Esophagus (tissue), 2 donors: ENCODE measurements around the gene CSNK1G2. TPM values are rescaled to one million over a fixed set of nuclear protein-coding genes. Genes with fewer than 3 reads are reported as not detected.

ENCODE experiments used
- H3K27ac ChIP-seq, 2 donors: one replicate each; pipeline ENCODE4 v1.5.1; 2013; ENCODE audit warnings: low read depth in 2 of 2, mild to moderate bottlenecking in 2 of 2, inconsistent platforms in 1 of 2, low read length in 1 of 2, moderate library complexity in 1 of 2
- H3K27me3 ChIP-seq, 2 donors: one replicate each; pipeline ENCODE4 v1.6.1; 2013; ENCODE audit warnings: low read length in 2 of 2, control low read depth in 1 of 2, mild to moderate bottlenecking in 1 of 2; ENCODE audit not compliant: insufficient read depth in 2 of 2, control insufficient read depth in 1 of 2
- H3K36me3 ChIP-seq, 2 donors: one replicate each; pipeline ENCODE4 v1.6.1; 2013; ENCODE audit warnings: low read length in 1 of 2; ENCODE audit not compliant: control insufficient read depth in 2 of 2, insufficient read depth in 2 of 2
- H3K4me1 ChIP-seq, 2 donors: one replicate each; pipeline ENCODE4 v1.6.1; 2013; ENCODE audit warnings: low read length in 1 of 2; ENCODE audit not compliant: control insufficient read depth in 2 of 2, insufficient read depth in 2 of 2
- H3K4me3 ChIP-seq, 2 donors: one replicate each; pipeline ENCODE4 v1.5.1; 2013; ENCODE audit warnings: low read length in 2 of 2, mild to moderate bottlenecking in 2 of 2, low read depth in 1 of 2, moderate library complexity in 1 of 2
- H3K9me3 ChIP-seq, 2 donors: one replicate each; pipeline ENCODE4 v1.6.1; 2013; ENCODE audit warnings: mild to moderate bottlenecking in 2 of 2, low read depth in 1 of 2, low read length in 1 of 2, moderate library complexity in 1 of 2; ENCODE audit not compliant: control insufficient read depth in 2 of 2, insufficient read depth in 1 of 2
- WGBS, 2 donors: extraction: QIAGEN DNeasy Blood & Tissue Kit; methylation state at CpG; one replicate each; pipeline ENCODE4 v1.1.7; 2013; 5-methylcytosine and 5-hydroxymethylcytosine counted together
- polyA plus RNA-seq, 2 donors: library from polyadenylated mRNA; stranded (reverse); fragments of 200-250 nt; gene quantifications; one replicate each; pipeline ENCODE4 v1.2.3, GENCODE V29; 2013
- donor health status: healthy with polysubstance abuse.
- donor health status: Bipolar disorder and iron deficiency.

CSNK1G2 gene
- polyA plus RNA-seq, 2 donors = 59.9 to 63.7 TPM

DNA sequence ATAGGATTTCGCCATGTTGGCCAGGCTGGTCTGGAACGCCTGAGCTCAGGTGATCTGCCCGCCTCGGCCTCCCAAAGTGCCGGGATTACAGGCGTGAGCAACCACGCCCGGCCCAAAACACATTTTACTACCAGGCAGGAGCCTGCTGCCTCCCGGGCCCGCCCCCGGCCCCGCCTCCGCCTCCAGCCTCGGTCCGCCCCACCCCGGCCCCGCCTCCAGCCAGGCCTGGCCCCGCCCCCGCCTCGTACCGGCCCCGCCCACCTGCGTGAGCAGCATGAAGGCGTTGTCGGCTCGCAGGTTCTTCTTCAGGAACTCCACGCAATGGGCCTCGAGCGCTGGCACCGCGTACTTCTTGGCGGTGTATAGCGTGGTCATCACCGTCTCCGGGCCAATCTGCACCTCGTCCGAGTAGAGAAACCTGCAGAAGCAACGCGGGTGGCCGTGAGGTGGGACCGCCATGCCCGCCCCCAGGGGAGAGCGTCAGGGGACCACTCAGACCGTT is 51.8 kb downstream of the CSNK1G2 start:
- 84 to 88% methylated on average over 43 to 44 of the region's 44 CpGs for WGBS, 2 donors
- Histone ChIP-seq H3K36me3 (peaks cover 8 to 36% of the 10 kb centered on the region in 2 donors), H3K27me3 (no peaks in the 10 kb centered on the region), H3K4me1 (no peaks in the 10 kb centered on the region), H3K4me3 (no peak overlapping the region), H3K27ac (no peak overlapping the region), H3K9me3 (no peaks in the 10 kb centered on the region)

DNA sequence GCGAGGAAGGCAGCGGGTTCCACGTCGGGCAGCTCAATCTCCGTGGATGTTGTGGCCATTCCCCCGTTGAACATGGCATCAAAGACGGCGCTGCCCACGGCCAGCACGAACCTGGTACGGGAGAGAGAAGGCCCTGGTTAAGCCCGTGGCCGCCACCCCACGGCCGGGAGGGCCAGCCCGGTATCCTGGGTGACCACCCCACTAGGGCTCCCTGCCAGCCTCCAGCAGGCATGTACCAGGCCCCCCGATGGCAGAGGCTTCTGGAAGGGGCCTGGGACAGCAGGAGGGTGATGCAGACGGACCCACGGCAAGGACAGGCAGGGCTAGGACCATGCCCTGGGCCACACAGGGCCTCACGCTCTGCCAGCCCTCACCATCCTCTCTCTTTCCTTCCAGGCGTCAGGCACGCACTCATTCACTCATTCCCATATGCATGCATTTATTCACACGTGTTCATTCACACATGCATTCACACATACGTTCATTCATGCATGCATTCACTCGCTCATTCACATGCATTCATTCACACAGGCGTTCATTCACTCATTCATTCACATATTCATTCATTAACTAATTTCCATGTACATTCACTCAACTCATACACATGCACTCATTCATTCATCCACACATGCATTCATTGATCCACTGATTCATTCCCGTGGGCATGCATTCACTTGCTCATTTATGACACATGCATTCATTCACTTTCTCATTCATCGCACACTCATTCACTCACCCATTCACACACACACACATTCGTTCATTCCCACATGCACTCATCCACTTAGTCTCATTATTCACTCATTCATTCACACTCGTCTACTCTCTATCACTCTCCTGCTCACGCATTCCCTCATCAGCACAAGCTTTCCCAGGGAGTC is 56.6 kb downstream of the CSNK1G2 start:
- H3K27ac ChIP-seq = no peak overlapping the region
- H3K36me3 ChIP-seq = peaks cover 3 to 28% of the 10 kb centered on the region in 2 donors
- H3K27me3 ChIP-seq = no peaks in the 10 kb centered on the region
- 89 to 91% methylated on average over 31 of the region's 31 CpGs for WGBS, 2 donors
- H3K4me3 ChIP-seq = no peak overlapping the region
- no peaks in the 10 kb centered on the region for H3K9me3 ChIP-seq
- H3K4me1 ChIP-seq = peaks cover 0 to 3% of the 10 kb centered on the region in 2 donors

DNA sequence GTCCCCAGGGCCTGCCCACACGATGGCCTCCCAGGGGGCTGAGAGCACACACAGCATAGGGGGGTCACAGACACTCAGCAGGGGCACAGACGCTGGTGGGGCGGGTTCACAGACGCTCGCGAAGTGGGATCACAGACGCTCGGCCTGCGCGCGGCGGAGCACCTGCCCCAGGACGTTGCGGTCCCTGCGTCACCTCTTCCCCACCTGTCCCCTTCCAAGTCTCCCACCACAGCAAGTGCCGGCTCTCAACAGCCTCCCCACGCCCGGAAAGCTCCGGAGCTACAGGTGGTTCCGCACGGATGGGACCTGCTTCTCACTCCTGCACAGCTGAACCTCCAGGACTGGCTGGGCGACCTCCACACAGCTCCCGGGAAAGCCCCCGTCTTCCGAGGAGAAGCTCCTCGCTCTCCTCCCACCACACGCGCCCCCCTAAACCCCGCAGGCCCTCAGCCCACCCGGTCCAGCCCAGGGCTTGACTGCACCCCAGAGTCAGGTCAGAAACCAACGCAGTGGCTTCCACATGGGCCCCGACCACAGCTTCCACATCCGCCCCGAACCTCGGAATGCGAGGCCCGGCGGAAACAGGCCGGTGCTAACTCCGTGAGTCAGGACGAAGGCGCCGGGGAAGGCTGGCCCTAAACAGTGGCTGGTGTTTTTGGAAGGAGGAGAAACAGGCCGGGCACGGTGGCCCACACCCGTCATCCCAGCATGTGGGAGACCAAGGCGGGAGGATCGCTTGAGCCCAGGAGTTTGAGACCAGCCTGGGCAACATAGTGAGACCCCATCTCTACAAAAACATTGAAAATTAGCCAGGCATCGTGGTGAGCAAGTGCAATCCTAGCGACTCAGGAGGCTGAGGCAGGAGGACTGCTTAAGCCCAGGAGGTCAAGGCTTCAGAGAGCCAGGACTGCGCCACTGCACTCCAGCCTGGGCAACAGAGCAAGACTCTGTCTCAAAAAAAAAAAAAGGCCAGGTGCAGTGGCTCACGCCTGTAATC is 58.0 kb downstream of the CSNK1G2 start:
- Histone ChIP-seq H3K27me3 (no peaks in the 10 kb centered on the region), H3K27ac (no peak overlapping the region), H3K36me3 (peaks cover 3 to 23% of the 10 kb centered on the region in 2 donors), H3K9me3 (no peaks in the 10 kb centered on the region), H3K4me3 (no peak overlapping the region), H3K4me1 (peaks cover 0 to 3% of the 10 kb centered on the region in 2 donors)
- 93% methylated on average over 49 to 52 of the region's 52 CpGs for WGBS, 2 donors

DNA sequence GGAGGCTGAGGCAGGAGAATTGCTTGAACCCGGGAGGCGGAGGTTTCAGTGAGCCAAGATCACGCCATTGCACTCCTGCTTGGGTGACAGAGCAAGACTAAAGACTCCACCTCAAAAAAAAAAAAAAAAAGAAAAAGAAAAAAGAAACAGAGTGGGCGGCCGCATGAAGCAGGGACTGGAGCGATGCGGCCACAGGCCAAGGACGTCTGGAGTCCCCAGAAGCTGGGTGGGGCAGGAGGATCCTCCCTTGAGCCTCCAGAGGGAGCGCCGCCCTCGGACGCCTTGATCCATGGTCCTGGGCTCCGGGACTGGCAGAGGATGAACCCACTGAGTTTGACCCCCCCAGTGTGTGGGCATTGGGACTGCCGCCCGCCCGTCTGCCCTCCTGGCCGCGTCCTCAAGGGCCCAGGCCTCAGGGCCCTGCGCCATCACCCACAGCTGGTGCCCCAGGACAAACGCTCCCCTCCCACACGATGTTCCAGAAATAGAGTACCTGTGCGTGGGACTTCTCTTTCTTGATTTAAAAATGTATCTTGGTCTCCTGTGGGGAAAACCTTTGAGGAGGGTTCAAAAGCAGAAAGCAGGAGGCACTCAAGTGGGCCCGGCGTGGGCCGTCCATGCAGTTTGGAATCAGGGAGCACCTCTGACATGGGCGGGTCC is 59.0 kb downstream of the CSNK1G2 start:
- H3K27me3 ChIP-seq = no peaks in the 10 kb centered on the region
- no peaks in the 10 kb centered on the region for H3K9me3 ChIP-seq
- peaks cover 0 to 3% of the 10 kb centered on the region in 2 donors for H3K4me1 ChIP-seq
- H3K27ac ChIP-seq = no peak overlapping the region
- 88 to 89% methylated on average over 26 of the region's 26 CpGs for WGBS, 2 donors
- H3K4me3 ChIP-seq = no peak overlapping the region
- peaks cover 3 to 23% of the 10 kb centered on the region in 2 donors for H3K36me3 ChIP-seq

DNA sequence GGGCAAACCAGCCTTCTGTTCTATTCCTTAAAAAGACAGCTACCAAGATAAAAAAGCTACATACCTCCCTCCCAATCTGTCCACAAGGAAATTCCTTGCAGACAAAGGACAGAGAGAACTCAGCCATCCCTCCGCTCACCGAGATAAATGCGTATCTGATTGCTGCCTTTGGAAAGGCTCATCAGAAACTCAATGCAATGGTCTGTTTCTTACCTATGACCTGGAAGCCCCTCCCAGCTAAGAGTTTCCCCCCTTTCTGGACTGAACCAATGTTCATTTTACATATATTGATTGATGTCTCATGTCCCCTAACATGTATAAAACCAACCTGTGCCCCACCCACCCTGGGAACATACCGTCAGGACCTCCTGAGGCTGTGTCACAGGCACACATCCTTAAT is 62.9 kb downstream of the CSNK1G2 start:
- 89 to 93% methylated on average over 4 of the region's 4 CpGs for WGBS, 2 donors
- Histone ChIP-seq H3K4me1 (no peaks in the 10 kb centered on the region), H3K36me3 (peaks cover 3 to 18% of the 10 kb centered on the region in 2 donors), H3K27me3 (no peaks in the 10 kb centered on the region), H3K4me3 (no peak overlapping the region), H3K27ac (no peak overlapping the region), H3K9me3 (no peaks in the 10 kb centered on the region)

DNA sequence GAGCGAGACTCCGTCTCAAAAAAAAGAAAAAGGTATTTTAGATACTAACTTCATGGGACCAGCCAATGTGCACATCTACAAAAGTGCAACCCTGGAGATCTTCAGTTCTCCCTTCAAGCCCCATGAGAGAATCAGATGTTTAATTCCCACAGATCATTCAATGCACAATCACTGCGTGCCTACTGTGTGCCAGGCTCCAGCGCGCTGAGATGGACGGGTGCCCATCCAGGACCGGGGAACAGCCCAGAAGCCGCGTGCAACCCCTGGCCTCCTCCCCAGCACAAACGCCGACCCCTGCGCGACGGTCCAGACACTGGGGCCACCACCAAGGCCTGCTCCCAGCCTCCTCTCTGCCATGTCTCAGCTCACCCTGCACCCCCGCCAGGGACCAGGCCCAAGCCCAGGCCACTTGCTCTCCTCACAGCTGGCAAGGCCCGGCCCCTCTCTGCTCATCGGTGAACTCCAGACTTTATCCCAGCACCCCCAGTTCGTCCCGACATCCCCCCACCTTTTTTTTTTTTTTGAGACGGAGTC is 69.2 kb downstream of the CSNK1G2 start:
- Histone ChIP-seq H3K27ac (no peak overlapping the region), H3K4me3 (no peak overlapping the region), H3K9me3 (no peaks in the 10 kb centered on the region), H3K36me3 (peaks cover 0 to 13% of the 10 kb centered on the region in 2 donors), H3K27me3 (no peaks in the 10 kb centered on the region), H3K4me1 (no peaks in the 10 kb centered on the region)
- 93 to 94% methylated on average over 20 of the region's 20 CpGs for WGBS, 2 donors

DNA sequence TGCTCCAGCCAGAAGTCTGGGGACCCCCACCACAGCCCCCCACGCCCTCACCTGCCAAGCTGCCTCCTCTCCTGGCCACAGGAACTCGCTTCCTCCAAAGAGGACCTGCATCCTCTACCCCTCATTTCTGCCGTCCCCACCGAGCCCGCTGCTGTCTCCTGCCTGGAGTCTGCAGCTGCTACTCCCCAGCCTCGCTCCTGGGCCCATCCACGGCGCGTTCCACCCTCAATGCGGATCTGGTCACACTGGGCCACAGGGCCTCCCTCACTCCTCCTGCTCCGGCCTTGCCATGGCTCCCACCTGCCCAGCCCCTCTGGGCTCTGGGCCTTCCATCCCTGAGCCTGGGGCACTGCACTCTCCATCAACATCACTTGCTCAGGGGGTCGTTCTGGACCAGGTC is 70.2 kb downstream of the CSNK1G2 start:
- Histone ChIP-seq H3K4me3 (no peak overlapping the region), H3K27me3 (no peaks in the 10 kb centered on the region), H3K36me3 (peaks cover 0 to 13% of the 10 kb centered on the region in 2 donors), H3K9me3 (no peaks in the 10 kb centered on the region), H3K4me1 (no peaks in the 10 kb centered on the region), H3K27ac (no peak overlapping the region)
- 94% methylated on average over 12 of the region's 12 CpGs for WGBS, 2 donors

DNA sequence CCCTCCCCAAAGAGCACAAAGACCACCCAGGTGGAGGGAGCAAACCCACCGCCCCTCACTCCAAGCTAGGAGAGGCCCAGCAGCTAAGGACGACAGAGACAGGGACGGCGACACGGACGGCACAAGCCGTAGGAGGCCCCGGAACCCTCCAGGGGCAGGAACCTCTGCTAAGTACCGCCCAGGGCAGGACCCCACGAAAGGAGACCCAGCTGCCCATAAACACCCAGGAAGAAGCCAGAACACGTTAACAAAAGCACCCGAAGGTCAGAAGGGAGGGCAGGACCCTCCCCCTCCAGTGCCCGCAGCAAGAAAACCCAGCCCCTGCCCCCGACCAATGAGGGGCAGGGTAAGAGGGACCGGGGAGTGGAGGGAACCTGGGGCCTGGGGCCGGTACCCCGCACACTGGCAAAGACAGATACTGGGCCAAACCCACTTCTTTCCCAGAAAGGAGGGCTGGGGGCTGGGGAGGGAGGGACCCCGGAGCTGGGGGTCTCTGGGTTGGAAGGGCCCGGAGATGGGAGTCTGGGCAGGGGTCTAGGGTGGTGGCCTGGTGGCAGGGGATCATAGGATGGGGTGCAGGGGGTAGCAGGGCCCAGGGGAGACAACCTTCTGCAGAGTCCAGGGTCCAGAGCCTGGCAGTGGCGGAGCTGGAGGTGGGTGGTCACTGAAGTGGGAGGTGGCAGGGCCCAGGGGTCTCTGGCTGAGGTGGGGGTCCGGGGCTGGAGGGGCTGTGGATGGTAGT is 72.1 kb downstream of the CSNK1G2 start:
- Histone ChIP-seq H3K4me1 (peaks cover 0 to 2% of the 10 kb centered on the region in 2 donors), H3K4me3 (no peak overlapping the region), H3K36me3 (peaks cover 0 to 13% of the 10 kb centered on the region in 2 donors), H3K27ac (no peak overlapping the region), H3K27me3 (no peaks in the 10 kb centered on the region), H3K9me3 (no peaks in the 10 kb centered on the region)
- 77 to 90% methylated on average over 21 of the region's 21 CpGs for WGBS, 2 donors
